SH-SY5Y (cell line): ENCODE data around the gene MUC6.

Experiments
- GATA2 ChIP-seq: IDR thresholded peaks from 2 replicates; pipeline ENCODE4 v1.6.1; 2011; ENCODE audit warnings: mild to moderate bottlenecking, low read depth, low read length
- GATA3 ChIP-seq: IDR thresholded peaks from 2 replicates; pipeline ENCODE4 v1.6.1; 2011; ENCODE audit warnings: low read depth, mild to moderate bottlenecking, low read length, moderate library complexity

DNA sequence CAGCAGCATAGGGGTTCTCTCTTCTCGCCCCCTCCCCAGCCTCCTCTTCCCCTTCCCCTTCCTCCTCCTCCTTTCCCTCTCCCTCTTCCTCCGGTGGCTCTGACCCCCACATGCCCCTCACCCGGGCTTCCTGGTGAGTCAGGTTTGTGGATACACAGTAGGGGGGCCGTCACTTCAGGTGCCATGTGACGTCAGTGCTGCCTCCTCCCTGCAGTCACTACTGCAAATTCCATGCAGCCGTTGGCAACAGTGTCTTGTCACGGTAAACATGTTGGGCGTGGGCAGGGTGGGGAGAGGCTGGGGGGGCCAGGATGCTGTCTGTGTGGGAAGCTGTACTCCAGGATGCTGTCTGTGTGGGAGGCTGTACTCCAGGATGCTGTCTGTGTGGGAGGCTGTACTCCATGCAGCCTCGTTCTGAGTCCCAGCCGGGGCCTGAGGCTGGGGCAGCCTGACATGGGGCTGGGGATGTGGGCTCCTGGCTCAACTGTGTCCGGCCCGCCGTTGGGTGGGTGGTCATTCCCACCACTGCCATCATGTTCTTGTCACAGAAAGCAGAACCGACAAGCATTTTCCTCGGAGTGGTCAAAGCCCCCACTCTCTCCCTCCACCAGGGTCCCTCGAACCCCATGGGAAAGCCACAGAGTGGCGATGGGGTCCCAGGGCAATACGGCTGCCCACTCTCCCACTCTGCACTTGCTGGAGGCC is 35.8 kb upstream of the MUC6 start:
- TF ChIP-seq GATA2 (no peak), GATA3 (no peak)
